KMS-11 (cell line): ENCODE results near the gene FNDC3B.

ENCODE experiments used
- H2AFZ ChIP-seq: fragments of 200-600 bp; sonication (generic); 2 replicates; pipeline ENCODE4 v1.6.1; 2016; ENCODE audit warnings: antibody characterized with exemption, mixed run types, low read depth
- H3K27ac ChIP-seq: fragments of 200-600 bp; sonication (generic); 2 replicates; pipeline ENCODE4 v1.6.1; 2016; ENCODE audit warnings: mild to moderate bottlenecking, mixed run types
- H3K27me3 ChIP-seq: fragments of 200-600 bp; sonication (generic); 2 replicates; pipeline ENCODE4 v1.6.1; 2017; ENCODE audit warnings: mild to moderate bottlenecking, low read depth, mixed run types, moderate library complexity; ENCODE audit not compliant: insufficient read depth
- H3K36me3 ChIP-seq: fragments of 200-600 bp; sonication (generic); 2 replicates; pipeline ENCODE4 v1.6.1; 2017; ENCODE audit warnings: mild to moderate bottlenecking, mixed run types; ENCODE audit not compliant: insufficient read depth
- H3K4me1 ChIP-seq: fragments of 200-600 bp; sonication (generic); 2 replicates; pipeline ENCODE4 v1.6.1; 2016; ENCODE audit warnings: mild to moderate bottlenecking, low read depth, mixed run types; ENCODE audit not compliant: poor library complexity, severe bottlenecking
- H3K4me2 ChIP-seq: fragments of 200-600 bp; sonication (generic); 2 replicates; pipeline ENCODE4 v1.7.0; 2016; ENCODE audit warnings: mild to moderate bottlenecking, mixed run types
- H3K4me3 ChIP-seq: fragments of 200-600 bp; sonication (generic); IDR thresholded peaks from 2 replicates; pipeline ENCODE4 v1.6.1; 2017; ENCODE audit warnings: low read depth, low read length, mixed read lengths; ENCODE audit not compliant: insufficient read depth
- H3K79me2 ChIP-seq: fragments of 200-600 bp; sonication (generic); 2 replicates; pipeline ENCODE4 v1.6.1; 2016; ENCODE audit warnings: low read depth, mixed run types; ENCODE audit not compliant: insufficient read depth
- H3K9ac ChIP-seq: fragments of 200-600 bp; sonication (generic); 2 replicates; pipeline ENCODE4 v1.6.1; 2016; ENCODE audit warnings: mild to moderate bottlenecking, mixed run types
- H4K20me1 ChIP-seq: fragments of 200-600 bp; sonication (generic); 2 replicates; pipeline ENCODE4 v1.6.1; 2016; ENCODE audit warnings: mild to moderate bottlenecking, mixed run types; ENCODE audit not compliant: insufficient read depth
- TF ChIP-seq, protein P1 (sequence below): fragments of 200-600 bp; sonication (generic); conservative IDR thresholded peaks from 2 replicates; pipeline ENCODE4 v1.6.1; 2017; ENCODE audit warnings: low read depth, mild to moderate bottlenecking, antibody characterized with exemption, low read length, moderate library complexity, mixed read lengths

Gene FNDC3B

GRCh38 chr3:172066880-172067796 is 27.8 kb downstream of the FNDC3B start:
- no peak overlapping the region for H3K9ac ChIP-seq
- H3K36me3 ChIP-seq = no peaks in the 10 kb centered on the region
- peaks cover 100% of the 10 kb centered on the region for H3K79me2 ChIP-seq
- H3K4me1 ChIP-seq = peaks cover 65% of the 10 kb centered on the region
- H3K27ac ChIP-seq = no peak overlapping the region
- peaks cover 55% of the 10 kb centered on the region for H4K20me1 ChIP-seq
- H3K4me3 ChIP-seq = no peak overlapping the region
- TF ChIP-seq, protein P1, sequence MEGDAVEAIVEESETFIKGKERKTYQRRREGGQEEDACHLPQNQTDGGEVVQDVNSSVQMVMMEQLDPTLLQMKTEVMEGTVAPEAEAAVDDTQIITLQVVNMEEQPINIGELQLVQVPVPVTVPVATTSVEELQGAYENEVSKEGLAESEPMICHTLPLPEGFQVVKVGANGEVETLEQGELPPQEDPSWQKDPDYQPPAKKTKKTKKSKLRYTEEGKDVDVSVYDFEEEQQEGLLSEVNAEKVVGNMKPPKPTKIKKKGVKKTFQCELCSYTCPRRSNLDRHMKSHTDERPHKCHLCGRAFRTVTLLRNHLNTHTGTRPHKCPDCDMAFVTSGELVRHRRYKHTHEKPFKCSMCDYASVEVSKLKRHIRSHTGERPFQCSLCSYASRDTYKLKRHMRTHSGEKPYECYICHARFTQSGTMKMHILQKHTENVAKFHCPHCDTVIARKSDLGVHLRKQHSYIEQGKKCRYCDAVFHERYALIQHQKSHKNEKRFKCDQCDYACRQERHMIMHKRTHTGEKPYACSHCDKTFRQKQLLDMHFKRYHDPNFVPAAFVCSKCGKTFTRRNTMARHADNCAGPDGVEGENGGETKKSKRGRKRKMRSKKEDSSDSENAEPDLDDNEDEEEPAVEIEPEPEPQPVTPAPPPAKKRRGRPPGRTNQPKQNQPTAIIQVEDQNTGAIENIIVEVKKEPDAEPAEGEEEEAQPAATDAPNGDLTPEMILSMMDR = no peak
- H3K4me2 ChIP-seq = no peak overlapping the region
- H3K27me3 ChIP-seq = no peaks in the 10 kb centered on the region
- H2AFZ ChIP-seq = no peak overlapping the region

DNA sequence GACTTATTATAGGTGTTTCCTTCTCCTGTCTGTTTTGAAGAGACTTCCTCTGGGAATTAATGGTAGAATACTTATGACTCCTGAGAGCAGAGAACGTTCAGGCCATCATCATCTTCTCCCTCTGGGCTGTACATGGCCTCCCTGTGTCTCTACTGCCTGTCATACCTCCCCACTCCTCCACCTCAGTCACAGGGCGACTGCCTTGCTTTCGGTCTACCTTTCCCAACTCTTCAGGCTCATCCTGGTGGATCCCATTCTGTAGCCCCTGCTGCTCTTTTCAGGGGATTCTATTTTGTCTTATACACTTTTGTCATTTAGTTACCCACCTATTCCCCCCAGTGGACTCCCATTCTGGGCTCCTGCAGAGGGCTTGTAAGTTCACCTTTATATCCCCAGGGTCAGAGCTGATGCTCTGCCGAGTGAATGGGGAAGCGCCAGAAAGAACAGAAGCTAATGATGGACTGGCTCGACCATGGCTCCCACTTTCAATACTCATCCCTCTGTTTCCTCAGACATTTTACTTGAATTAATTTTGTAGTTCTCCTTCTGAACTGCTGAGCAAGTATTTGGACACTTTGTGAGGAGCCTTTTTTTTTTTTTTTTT is 28.6 kb downstream of the FNDC3B start:
- TF ChIP-seq, protein P1 = no peak
- H3K4me2 ChIP-seq = no peak overlapping the region
- H3K4me1 ChIP-seq = peaks cover 67% of the 10 kb centered on the region
- no peak overlapping the region for H3K9ac ChIP-seq
- no peak overlapping the region for H3K27ac ChIP-seq
- no peak overlapping the region for H2AFZ ChIP-seq
- no peak overlapping the region for H3K4me3 ChIP-seq
- peaks cover 100% of the 10 kb centered on the region for H3K79me2 ChIP-seq
- no peaks in the 10 kb centered on the region for H3K27me3 ChIP-seq
- peaks cover 55% of the 10 kb centered on the region for H4K20me1 ChIP-seq
- H3K36me3 ChIP-seq = no peaks in the 10 kb centered on the region

GRCh38 chr3:172068977-172069376 is 29.6 kb downstream of the FNDC3B start:
- Histone ChIP-seq H3K4me1 (peaks cover 70% of the 10 kb centered on the region), H3K4me3 (no peak overlapping the region), H3K27ac (no peak overlapping the region), H3K9ac (no peak overlapping the region), H3K79me2 (peaks cover 100% of the 10 kb centered on the region), H3K36me3 (no peaks in the 10 kb centered on the region), H3K4me2 (no peak overlapping the region), H2AFZ (no peak overlapping the region), H3K27me3 (no peaks in the 10 kb centered on the region), H4K20me1 (peaks cover 55% of the 10 kb centered on the region)
- TF ChIP-seq, protein P1 = no peak

DNA sequence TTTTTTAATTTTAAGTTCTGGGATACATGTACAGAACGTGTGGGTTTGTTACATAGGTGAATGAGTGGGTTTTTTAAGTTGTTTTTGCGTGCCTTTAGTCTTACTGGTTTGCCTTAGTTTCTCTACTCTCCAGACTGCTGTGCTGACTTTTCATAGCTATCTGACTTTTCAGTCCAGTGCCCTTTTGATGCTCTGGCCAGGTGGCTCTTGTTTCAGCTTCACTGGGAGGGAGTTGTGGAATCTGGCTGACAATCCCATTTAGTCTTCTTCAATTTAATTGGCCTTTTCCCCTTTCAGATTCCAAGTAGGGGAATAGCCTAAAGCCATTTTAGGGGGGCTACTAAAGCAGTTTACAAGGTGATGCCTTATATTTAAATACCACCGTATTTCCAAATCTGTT is 30.1 kb downstream of the FNDC3B start:
- no peak overlapping the region for H3K9ac ChIP-seq
- H3K4me2 ChIP-seq = no peak overlapping the region
- no peak overlapping the region for H3K27ac ChIP-seq
- H2AFZ ChIP-seq = no peak overlapping the region
- H4K20me1 ChIP-seq = peaks cover 59% of the 10 kb centered on the region
- peaks cover 100% of the 10 kb centered on the region for H3K79me2 ChIP-seq
- no peak overlapping the region for H3K4me3 ChIP-seq
- H3K27me3 ChIP-seq = no peaks in the 10 kb centered on the region
- H3K36me3 ChIP-seq = no peaks in the 10 kb centered on the region
- TF ChIP-seq, protein P1 = no peak
- peaks cover 69% of the 10 kb centered on the region for H3K4me1 ChIP-seq
